Kidney capillary endothelial cell (primary cell): ENCODE results near the gene SP7.
"Not testable (repeated sequence)": the region's sequence is repeated elsewhere in the genome, so short reads cannot be mapped to it uniquely, and the experiment has no call there.

Source experiments
- DNase-seq: peaks from one replicate; pipeline ENCODE4 v3.0.0-alpha.2; 2018; ENCODE audit warnings: low spot score

Gene SP7

GRCh38 chr12:53336181-53336681 is at the start of gene SP7:
Gene SP7, minus strand, starts transcription at chr12:53336354. Its CDS starts 708 bp downstream, at chr12:53335646.
- no peak for DNase-seq

- no peak for DNase-seq
Measured at GRCh38 chr12:53383258-53383657, 47.1 kb upstream of the SP7 start.

- no peak for DNase-seq
Measured at GRCh38 chr12:53381731-53382630, 45.8 kb upstream of the SP7 start.

- DNase-seq, result no peak
Measured at GRCh38 chr12:53380794-53381730, 44.9 kb upstream of the SP7 start.

GRCh38 chr12:53380104-53380793 is 44.1 kb upstream of the SP7 start, which contains the start of gene SP1:
Gene SP1, plus strand, starts transcription at chr12:53380176. Its CDS starts 116 bp downstream, at chr12:53380292.
- DNase-seq, result peak; percentile 91

- peak; percentile 100 for DNase-seq
Measured at GRCh38 chr12:53379389-53380103, 43.4 kb upstream of the SP7 start.

- DNase-seq, result no peak
Measured at GRCh38 chr12:53378724-53379388, 42.7 kb upstream of the SP7 start.

GRCh38 chr12:53378222-53378621 is 42.1 kb upstream of the SP7 start:
- no peak for DNase-seq

GRCh38 chr12:53376747-53377146 is 40.6 kb upstream of the SP7 start:
- DNase-seq, result no peak

- DNase-seq, result not testable (repeated sequence)
Measured at GRCh38 chr12:53374277-53374676, 38.1 kb upstream of the SP7 start.

GRCh38 chr12:53373554-53374133 is 37.5 kb upstream of the SP7 start:
- DNase-seq, result not testable (repeated sequence)

- no peak for DNase-seq
Measured at GRCh38 chr12:53365245-53365904, 29.2 kb upstream of the SP7 start.

GRCh38 chr12:53361638-53362037 is 25.5 kb upstream of the SP7 start:
- not testable (repeated sequence) for DNase-seq

GRCh38 chr12:53358836-53359419 is 22.8 kb upstream of the SP7 start:
- DNase-seq, result no peak

- DNase-seq, result no peak
Measured at GRCh38 chr12:53355121-53355520, 19.0 kb upstream of the SP7 start.

GRCh38 chr12:53353257-53353655 is 17.1 kb upstream of the SP7 start:
- DNase-seq, result no peak

- DNase-seq, result peak; percentile 89
Measured at GRCh38 chr12:53352331-53353256, 16.4 kb upstream of the SP7 start.

- DNase-seq, result no peak
Measured at GRCh38 chr12:53347905-53348304, 11.8 kb upstream of the SP7 start.
